NCI-H82 treated with DMSO at 0.1 percent for 48 hours (cell line): Measurements from ENCODE around the gene COTL1.
"Not testable (repeated sequence)": the region's sequence is repeated elsewhere in the genome, so short reads cannot be mapped to it uniquely, and the experiment has no call there.

Source experiments
- DNase-seq: peaks from one replicate; lab custom pipeline; 2025; ENCODE audit not compliant: unreplicated experiment; lab: John Stamatoyannopoulos, UW

The COTL1 gene

DNA sequence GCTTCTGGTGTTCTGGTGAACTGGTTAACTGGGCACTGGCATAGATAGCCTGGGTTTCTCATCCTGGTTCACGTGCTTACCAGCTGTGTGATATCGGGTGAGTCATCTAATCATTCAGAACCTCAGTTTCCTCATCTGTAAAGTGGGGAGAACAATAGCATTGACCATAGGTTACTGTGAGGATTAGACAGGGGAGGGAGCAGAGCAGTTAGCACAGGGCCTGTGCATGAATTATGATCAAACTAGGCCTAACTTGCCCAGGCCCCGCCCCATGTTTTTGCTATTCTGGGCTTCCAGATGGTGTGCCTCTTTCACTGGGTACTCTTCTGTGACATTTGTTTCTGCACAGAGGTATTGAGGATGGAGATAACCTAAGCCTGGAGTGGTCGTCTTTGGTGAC lies 25.8 kb upstream of the COTL1 start:
- no peak for DNase-seq

DNA sequence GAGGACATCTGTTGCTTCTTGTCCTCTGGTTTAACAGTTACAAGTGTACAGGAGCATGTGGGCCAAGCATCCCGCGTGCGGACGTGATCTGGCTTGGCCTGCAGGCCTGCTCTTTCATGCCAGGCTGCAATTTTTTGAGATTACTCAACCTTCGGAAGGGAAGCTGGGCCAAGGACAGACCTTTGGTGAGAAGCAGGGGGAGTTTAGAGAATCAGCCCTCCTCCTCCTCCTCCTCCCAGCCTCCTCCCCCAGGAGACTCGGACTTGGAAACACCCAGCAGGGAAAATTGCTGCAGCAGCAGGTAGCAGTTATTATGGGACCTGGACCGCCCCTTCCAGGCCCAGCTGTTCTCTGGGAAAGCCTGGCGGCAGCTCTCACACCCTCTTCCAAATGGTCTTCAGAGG lies 25.3 kb upstream of the COTL1 start:
- DNase-seq, result no peak

DNA sequence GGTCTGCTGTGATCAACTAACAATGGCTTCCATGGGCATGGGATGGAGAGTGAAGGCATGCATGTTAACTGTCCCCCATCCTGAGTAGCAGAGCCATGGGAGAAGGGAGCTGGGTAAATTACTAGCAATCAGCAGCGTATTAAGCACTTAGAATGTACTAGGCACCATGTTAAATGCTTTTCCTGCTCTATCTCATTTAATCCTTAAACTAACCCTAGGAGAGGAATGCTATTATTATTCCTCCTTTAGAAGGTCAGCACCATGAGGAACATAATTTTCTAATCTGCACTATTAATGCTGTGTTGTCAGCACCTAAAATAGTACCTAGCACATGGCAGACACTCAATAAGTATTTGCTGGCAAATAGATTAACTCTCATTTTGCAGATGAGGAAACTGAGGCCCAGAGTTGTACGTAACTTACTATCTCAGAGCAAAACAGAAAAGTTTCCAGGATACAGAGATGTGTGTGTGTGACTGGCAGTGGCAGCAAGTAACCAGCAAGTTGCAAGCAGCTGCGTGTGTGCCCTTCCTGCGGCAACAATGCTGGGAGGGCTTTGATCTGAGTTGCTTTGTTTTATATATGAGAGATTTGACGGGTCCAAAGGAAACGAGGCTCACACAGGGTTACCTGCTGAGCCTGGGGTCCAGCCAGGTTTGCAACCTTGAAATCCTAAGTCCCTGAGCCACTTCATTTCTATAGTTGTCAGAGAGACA lies 23.9 kb upstream of the COTL1 start:
- DNase-seq, result no peak

DNA sequence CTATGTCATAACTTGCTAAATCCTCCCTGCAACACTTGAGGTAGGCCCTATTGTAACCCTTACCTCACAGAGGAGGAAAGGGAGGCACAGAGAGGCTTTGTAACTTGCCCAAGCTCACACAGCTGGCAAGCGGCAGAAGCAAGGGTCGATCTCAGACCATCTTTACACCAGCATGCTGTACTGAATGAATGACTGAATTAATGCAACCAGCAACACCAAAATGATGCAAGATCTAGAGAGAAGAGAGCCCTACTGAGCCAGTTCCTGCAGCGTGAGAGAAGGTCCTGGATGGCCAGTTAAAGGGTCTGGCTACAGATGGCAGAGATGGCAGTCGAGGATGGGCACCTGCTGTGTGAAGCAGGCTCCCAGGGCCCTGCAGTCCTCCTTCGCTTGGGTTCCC lies 22.3 kb upstream of the COTL1 start:
- DNase-seq, result no peak

DNA sequence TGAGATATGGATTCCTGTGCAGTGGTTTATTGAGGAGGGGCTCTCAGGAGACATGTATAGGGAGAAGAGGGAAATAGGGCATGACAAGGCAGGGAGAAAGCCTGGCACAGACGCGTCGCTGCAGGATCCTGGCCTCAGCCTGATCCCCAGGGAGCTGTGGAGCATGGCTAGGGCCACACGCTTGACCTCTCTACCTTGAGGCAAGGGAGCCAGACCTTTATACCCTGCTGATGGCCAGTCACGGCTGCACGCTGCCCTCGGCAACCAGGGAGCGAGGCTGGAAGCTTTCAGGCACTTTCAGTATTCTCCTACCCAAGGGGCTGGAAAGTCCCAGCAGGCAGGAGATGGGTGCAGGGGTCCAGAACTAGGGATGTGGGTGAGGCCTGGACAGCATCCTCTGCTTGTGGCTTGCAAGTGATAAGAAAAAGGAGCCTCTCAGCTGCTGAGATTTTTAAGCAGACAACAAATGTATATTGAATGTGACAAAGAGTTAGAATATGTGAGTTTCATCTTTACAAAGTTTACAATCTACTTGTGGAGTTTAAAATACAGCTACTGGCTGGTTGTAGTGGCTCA lies 20.4 kb upstream of the COTL1 start:
- DNase-seq, result no peak

DNA sequence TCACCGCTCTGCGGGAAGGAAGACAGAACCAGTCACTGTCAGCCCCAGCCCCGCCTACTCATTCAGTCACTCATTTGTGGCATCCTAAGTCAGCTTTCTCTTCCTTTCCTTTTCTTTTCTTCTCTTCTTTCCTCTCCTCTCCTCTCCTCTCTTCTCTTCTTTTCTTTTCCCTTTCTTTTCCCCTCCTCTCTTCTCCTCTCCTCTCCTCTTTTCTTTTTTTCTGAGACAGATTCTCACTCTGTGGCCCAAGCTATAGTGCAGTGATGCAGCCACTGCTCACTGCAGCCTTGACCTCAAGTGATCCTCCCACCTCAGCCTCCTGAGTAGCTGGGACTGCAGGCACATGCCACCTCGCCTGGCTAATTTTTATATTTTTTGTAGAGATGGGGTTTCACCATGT lies 19.8 kb upstream of the COTL1 start:
- no peak for DNase-seq

DNA sequence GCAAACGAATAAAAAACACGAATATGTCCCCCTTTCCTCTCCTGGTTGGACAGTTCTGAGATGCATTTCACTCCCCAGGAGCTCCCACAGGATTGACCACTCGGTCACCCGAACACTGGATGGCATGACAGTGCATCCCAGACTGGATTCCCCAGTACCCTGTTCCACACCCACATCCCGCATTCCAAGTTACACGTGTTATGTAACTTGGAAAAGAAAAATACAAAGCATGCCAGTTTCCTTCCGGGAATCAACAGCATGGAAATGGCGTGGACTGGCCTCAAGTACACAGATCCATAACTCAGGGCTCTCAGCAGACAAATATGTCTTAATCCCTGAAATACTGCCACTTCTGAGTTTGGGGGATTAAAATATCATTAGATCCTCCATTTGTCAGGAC lies 17.8 kb upstream of the COTL1 start:
- no peak for DNase-seq

DNA sequence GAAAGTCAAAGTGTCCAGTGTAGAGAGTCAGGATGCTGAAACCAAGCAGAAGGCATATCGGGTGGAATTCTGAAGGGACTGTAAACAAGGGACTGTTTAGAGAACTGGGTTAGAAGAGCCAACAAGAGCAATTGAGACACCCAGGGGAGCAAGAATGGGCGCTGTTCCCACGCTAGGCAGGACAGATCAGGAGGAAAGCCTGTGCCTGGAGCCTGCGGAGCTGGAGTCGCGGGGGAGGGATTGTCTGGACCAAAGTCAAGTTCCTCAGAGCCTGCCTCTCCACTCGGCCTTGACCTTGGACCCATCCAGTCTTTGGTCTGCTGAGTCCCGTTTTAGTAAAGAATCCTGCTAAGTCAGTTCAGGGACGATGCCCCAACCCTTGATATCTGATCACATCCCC lies 15.7 kb upstream of the COTL1 start:
- no peak for DNase-seq

DNA sequence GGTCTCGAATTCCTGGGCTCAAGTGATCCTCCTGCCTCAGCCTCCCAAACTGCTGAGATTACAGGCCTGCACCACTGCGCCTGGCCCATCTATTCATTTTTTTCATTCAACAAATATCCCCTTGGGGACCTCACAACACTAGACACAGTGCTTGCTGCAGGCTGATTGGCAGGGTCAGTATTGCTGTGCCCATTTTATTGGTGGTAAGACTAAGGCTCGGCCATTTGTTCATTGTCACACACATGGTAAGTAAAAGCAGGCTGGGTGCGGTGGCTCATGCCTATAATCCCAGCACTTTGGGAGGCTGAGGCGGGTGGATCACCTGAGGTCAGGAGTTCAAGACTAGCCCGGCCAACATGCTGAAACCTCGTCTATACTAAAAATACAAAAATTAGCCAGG lies 15.0 kb upstream of the COTL1 start:
- DNase-seq, result not testable (repeated sequence)

DNA sequence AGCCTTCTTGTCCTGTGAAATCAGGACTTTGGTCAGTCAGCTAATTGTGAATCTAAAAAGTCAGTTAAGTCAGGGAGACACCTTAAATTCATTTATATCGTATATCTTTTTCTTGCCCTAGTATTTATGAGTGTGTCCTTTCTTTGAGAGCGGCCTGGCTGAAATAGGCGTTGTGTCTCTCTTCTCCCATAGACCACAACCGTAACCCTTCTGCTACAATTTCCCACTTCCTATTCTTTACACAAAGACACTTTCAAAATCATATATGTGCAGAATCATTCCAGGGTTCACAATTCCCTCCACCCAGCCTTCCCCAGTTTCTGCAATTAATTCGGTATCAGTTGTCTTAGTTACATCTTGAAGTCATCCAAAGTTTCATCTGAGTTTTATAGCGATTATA lies 14.0 kb upstream of the COTL1 start:
- no peak for DNase-seq

DNA sequence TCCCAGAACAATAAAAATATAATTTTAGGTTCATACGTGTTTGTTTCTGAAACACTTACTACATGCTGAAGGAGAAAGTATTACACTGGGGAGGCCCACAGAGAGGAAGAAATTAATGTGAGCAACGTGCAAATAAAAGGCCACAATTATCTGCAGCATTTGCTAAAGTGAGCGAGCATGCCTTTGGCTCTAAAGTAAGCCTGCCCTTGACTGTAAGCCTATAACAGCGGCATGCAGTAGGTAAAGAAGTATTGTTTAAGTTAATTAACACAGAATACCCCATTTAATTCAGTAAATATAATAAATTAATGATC lies 13.2 kb upstream of the COTL1 start:
- DNase-seq, result no peak

DNA sequence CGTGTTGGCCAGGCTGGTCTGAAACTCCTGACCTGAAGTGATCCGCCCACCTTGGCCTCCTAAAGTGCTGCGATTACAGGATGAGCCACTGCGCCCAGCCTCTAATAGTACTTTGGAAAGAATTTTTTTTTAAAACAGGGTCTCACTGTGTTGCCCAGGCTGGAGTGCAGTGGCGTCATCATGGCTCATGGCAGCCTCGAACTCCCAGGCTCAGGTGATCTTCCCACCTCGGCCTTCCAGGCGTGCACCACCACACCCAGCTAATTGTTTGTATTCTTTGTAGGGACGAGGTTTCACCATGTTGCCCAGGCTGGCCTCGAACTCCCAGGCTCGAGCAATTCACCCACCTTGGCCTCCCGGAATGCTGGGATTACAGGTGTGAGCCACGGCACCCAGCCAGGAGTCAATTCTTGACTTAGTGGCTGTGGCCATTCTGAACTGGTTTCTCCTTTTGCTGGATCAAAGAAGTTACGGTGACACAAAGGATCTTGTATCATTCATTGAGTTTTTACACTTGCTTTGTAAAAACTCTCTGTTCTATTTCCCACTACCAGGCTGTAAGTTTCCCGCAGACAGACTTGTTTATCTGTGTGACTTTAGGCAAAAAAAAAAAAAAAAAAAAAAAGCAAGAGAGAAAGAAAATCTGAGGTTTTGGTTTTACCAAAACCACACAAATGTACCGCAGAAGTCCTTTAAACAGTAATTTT lies 12.7 kb upstream of the COTL1 start:
- no peak for DNase-seq

DNA sequence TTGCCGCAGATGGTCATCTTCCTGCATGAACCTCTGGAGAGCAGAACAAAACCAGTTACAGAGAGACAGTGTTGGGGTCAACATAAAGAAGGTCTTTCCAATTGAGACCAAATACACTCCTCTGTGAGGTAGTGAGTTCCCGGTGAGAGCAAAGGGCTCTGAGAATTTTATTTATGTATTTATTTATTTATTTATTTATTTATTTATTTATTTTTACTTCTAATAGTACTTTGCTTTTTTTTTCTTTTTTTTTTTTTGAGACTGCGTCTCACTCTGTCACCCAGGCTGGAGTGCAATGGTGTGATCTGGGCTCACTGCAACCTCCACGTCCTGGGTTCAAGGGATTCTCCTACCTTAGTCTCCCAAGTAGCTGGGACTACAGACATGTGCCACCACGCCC lies 12.1 kb upstream of the COTL1 start:
- no peak for DNase-seq

DNA sequence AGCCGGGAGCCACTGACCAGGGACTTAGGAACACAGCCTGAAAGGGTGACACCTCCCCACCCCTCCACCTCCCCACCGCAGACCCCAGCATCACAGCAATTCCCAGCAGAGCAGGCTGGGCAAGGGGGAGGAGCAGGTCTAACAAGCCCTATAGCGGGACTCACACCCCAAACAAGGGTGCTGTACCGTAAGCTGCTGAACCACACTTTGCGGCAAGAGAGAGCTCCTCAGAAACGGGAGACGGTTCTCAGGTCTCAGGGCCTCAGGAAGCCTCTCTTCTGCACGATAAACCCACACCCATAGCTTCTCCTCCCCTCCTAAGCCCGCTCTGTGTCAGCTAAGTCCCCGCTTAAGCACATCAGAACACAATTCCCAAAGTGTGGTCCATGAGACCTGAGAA lies 11.7 kb upstream of the COTL1 start:
- no peak for DNase-seq

DNA sequence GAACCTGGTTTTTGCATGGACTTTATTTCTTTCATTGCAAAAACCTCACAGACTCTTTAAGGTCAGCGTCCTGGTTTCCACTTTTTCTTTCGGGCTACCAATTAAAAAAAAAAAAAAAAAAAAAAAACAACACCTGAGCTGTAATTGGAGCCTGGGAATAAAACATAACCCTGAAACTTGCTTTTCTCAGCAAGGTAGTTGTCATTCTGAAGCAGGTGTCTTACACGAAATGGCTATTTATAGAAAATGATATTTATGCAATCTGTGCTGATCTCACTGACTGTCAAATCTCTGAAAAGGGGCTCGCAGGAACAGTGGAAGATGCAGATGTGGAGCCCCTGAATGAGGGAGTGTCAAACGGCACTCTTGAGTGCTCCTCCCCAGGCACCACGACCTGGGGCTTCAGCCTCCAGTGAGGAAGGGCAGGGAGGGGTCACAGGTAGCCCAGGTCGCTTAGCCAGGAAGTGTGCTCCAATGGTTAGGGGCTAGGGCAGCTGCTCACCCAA lies 10.4 kb upstream of the COTL1 start:
- DNase-seq, result no peak

DNA sequence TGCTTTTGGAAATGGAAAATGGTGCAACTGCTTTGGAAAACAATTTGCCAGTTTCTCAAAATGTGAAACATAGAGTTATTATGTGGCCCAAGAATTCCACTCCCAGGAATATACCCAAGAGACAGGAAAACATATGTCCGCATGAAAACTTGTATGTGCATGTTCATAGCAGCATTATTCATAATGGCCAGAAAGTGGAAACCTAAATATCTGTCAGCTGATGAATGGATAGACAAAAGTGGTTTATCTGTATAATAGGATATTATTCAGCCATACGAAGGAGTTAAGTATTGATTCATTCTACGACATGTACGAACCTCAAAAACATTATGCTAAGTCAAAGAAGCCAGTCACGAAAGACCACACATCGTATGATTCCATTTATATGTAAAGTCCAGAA lies 7.7 kb upstream of the COTL1 start:
- DNase-seq, result no peak

DNA sequence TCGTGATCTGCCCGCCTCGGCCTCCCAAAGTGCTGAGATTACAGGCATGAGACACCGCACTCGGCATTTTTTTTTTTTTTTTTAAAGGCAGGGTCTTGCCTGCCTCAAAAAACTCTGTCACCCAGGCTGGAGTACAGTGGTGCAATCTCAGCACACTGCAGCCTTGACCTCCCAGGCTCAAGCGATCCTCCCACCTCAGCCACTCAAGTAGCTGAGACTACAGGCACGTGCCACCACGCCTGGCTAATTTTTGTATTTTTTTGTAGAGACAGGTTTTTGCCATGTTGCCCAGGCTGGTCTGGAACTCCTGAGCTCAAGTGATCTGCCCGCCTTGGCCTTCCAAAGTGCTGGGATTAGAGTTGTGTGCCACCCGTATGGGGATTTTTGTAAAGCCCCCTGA lies 3.0 kb upstream of the COTL1 start:
- DNase-seq, result not testable (repeated sequence)

DNA sequence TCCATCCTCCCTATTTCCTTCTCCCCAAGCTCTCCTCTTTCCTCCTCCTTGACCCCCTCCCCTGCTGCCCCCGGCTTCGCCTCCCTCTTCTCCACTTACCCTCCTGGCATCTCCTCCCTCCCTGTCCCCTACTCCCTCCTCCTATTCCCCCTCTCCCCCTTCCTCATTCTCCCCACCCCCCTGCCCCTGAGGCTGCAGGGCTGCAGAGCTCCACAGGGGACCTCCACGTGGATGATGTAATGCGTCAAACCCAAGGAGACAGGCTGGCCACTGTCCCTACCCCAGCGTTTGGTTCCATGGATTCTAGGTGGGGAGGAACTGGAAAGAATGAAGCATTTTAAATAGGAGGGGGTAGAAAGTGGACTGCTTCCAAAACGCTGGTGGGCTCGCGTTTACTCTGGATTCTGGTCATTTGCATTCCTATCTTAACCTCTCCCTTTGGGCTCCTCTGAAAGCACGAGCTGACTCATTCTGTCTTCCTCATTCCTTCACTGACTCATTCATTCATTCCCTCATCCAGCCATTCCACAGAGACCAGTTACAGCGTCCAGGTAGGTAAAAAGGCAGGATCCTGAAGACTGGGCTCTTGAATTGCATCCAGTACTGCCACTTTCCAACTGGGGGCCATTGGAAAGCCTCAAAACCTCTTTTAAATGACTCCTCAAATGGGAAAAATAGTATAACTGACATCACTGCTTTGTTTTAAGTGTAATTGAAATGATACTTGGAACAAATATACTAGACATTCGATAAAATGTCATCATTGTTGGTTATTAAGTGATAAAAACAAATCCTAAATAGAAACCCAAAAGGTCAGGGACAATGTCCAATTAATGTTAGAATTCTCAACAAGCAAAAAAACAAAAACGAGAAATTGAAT lies 943 bp upstream of the COTL1 start:
- no peak for DNase-seq

DNA sequence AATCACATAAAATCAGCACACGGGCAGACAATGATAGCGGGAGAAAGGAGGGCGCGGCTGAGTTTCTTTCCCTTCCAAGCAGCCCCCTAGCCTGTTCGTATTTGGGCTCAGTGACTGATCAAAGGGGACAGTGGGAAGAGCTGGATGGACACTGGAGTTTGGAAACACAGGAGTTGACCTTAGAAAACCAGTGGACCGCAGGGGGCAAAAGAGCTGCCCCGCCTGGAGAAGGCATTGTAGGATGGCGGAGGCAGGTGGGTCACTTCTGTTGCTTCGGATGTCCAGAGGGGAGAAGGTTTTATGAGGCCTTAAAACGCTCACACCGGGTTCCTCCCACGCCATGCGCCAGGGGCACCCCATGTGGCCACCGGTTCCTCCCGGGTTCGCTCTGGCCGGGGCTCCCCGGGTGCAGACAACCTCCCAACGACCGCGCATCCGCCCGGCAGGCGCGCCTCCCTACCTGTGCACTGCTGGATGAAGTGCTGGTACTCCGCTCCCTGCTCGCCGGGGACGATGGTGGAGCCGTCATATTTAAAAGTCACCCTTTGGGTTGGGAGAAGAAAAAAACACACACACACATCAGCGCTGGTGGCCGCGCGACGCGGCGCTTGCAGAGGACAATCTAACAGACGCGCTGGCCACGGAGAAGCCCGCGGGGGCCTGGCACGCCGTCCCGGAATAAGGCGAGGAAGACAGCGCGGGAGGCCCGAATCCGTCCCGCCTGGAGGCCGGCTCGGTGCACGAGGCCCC lies 662 bp downstream of the COTL1 start:
- no peak for DNase-seq

DNA sequence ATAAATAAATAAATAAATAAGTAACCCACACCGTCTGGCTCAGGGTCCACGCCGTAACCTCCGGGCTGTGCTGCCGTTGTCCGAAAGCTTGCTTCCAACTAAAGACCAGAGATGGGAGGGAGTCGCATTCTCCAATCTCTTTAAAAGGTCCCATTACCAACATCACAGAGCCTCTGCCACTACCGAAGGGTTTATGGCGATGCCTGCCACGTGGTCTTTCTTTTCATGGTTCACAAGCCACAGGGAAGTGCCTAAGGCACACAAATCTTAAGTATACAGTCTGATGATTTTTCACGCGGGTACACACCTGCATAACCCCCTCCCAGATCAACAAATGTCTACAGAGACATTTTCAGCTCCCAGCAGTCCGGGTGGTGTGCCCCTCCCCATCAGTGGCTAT lies 1.4 kb downstream of the COTL1 start:
- no peak for DNase-seq
